Ramos (cell line): Measurements from ENCODE around the gene TMEM175.

Source experiments
- in situ Hi-C: fragments of 300-500 bp; cut with MboI; formaldehyde crosslinking; loops from one replicate; pipeline ENCODE4 v1.14.3; 2022; ENCODE audit warnings: low sequenced_read_pairs; ENCODE audit not compliant: unreplicated experiment

TMEM175 gene

GRCh38 chr4:986428-986878 is 54.2 kb downstream of the TMEM175 start:
- in situ Hi-C loops = no loop called here

GRCh38 chr4:986879-987623 is 54.8 kb downstream of the TMEM175 start, which contains the start of gene IDUA:
TSS of gene IDUA (plus strand) at chr4:987044. CDS start at chr4:987085, 41 bp downstream.
- in situ Hi-C loops = no loop called here

GRCh38 chr4:987624-988513 is 55.6 kb downstream of the TMEM175 start:
- in situ Hi-C loops = no loop called here

- in situ Hi-C loops = no loop called here
These were observed 56.8 kb downstream of the TMEM175 start for GRCh38 chr4:988726-989721.

GRCh38 chr4:989722-990471 is 57.6 kb downstream of the TMEM175 start:
- in situ Hi-C loops = no loop called here

GRCh38 chr4:990746-991367 is 58.6 kb downstream of the TMEM175 start:
- in situ Hi-C loops = no loop called here

- in situ Hi-C loops = no loop called here
These were observed 59.4 kb downstream of the TMEM175 start for GRCh38 chr4:991451-992296.

- in situ Hi-C loops = no loop called here
These were observed 60.2 kb downstream of the TMEM175 start for GRCh38 chr4:992297-993110.

- in situ Hi-C loops = no loop called here
These were observed 61.1 kb downstream of the TMEM175 start, which contains the start of gene SLC26A1 for GRCh38 chr4:993111-994029. TSS of gene SLC26A1 (minus strand) at chr4:993404. CDS start at chr4:991703, 1,701 bp downstream.

- in situ Hi-C loops = no loop called here
These were observed 63.2 kb downstream of the TMEM175 start for GRCh38 chr4:995311-996026.

- in situ Hi-C loops = no loop called here
These were observed 64.1 kb downstream of the TMEM175 start for GRCh38 chr4:996030-996996.

- in situ Hi-C loops = no loop called here
These were observed 64.7 kb downstream of the TMEM175 start for GRCh38 chr4:996997-997374.

GRCh38 chr4:997375-998071 is 65.3 kb downstream of the TMEM175 start:
- in situ Hi-C loops = no loop called here
